Measurements from ENCODE around the gene INSR. TPM values are rescaled to one million over a fixed set of nuclear protein-coding genes. Genes with fewer than 3 reads are reported as not detected.
A peak's percentile ranks its signal among the peaks of the same experiment; 100 is the strongest.

INSR gene
- total RNA-seq, 1 experiment from 2014 or later, result 35.9 TPM

GRCh38 chr19:7139095-7139494, 155.1 kb downstream of the INSR start:
- no peak overlapping the region for H3K27ac Mint-ChIP-seq
- peaks cover 8% of the 10 kb centered on the region for H3K9me3 Mint-ChIP-seq
- peaks cover 36% of the 10 kb centered on the region for H3K36me3 Mint-ChIP-seq
- POLR2A ChIA-PET, result no interaction called here
- TF ChIP-seq ETV6 (CRISPR knock-in tag; IDR thresholded peaks at IDR 0.05) (no peak), SMAD3 (CRISPR knock-in tag; IDR thresholded peaks at IDR 0.05; ENCODE audit: borderline replicate concordance) (no peak), FOXP1 (CRISPR knock-in tag; IDR thresholded peaks at IDR 0.05; ENCODE audit: borderline replicate concordance) (no peak), STAT6 (CRISPR knock-in tag; conservative IDR thresholded peaks at IDR 0.05; ENCODE audit: low read depth) (no peak), JUN (CRISPR knock-in tag; IDR thresholded peaks at IDR 0.05) (no peak), NR3C1 (CRISPR knock-in tag; conservative IDR thresholded peaks at IDR 0.05; ENCODE audit: low read depth) (no peak), FOXP4 (CRISPR knock-in tag; IDR thresholded peaks at IDR 0.05) (no peak), MYBL2 (CRISPR knock-in tag; IDR thresholded peaks at IDR 0.05) (no peak), TCF7 (CRISPR knock-in tag; IDR thresholded peaks at IDR 0.05; ENCODE audit: low read depth) (no peak), ZNF232 (CRISPR knock-in tag; IDR thresholded peaks at IDR 0.05) (no peak), ZNF671 (CRISPR knock-in tag; IDR thresholded peaks at IDR 0.05) (no peak)
- no peaks in the 10 kb centered on the region for H3K4me1 Mint-ChIP-seq
- DNase-seq (ENCODE audit: low spot score) (no peak), ATAC-seq (no peak)
- no peaks in the 10 kb centered on the region for H3K27me3 Mint-ChIP-seq (ENCODE audit: low read depth)
- CTCF ChIA-PET, result no interaction called here
- H3K4me3 Mint-ChIP-seq, result no peak overlapping the region

GRCh38 chr19:7138402-7138801, 155.8 kb downstream of the INSR start:
- Mint-ChIP-seq H3K36me3 (peaks cover 36% of the 10 kb centered on the region), H3K27me3 (ENCODE audit: low read depth) (no peaks in the 10 kb centered on the region), H3K4me3 (no peak overlapping the region), H3K4me1 (no peaks in the 10 kb centered on the region), H3K27ac (no peak overlapping the region), H3K9me3 (peaks cover 8% of the 10 kb centered on the region)
- ATAC-seq (no peak), DNase-seq (ENCODE audit: low spot score) (no peak)
- TF ChIP-seq RORB (CRISPR knock-in tag; IDR thresholded peaks at IDR 0.05) (no peak), ZNF512 (CRISPR knock-in tag; IDR thresholded peaks at IDR 0.05; ENCODE audit: borderline replicate concordance) (no peak), ZNF423 (CRISPR knock-in tag; IDR thresholded peaks at IDR 0.05) (no peak)
- ChIA-PET CTCF (no interaction called here), POLR2A (no interaction called here)

GRCh38 chr19:7137120-7137519, 157.1 kb downstream of the INSR start:
- ATAC-seq, result no peak
- no peak for DNase-seq (ENCODE audit: low spot score)
- ChIA-PET CTCF (interaction anchor here (0.7 kb wide), 2 partner anchors 35 to 38 kb away, joined by 3 read pairs; no protein-coding TSS in a partner anchor), POLR2A (interaction anchor here (0.6 kb wide), 1 partner anchor 20 kb away, joined by 3 read pairs; no protein-coding TSS in a partner anchor)
- Mint-ChIP-seq H3K9me3 (peaks cover 8% of the 10 kb centered on the region), H3K27ac (no peak overlapping the region), H3K4me3 (no peak overlapping the region), H3K27me3 (ENCODE audit: low read depth) (no peaks in the 10 kb centered on the region), H3K36me3 (peaks cover 31% of the 10 kb centered on the region), H3K4me1 (no peaks in the 10 kb centered on the region)
- TF ChIP-seq ZNF423 (CRISPR knock-in tag; IDR thresholded peaks at IDR 0.05) (no peak), USF1 (CRISPR knock-in tag; IDR thresholded peaks at IDR 0.05) (peak; percentile 35; the same call in 1 of the 2 replicates), USF2 (CRISPR knock-in tag; IDR thresholded peaks at IDR 0.05) (peak; percentile 75)

All from WTC11 (cell line).